HT1080 (cell line): ENCODE measurements around the gene CBLL1. TPM values are rescaled to one million over a fixed set of nuclear protein-coding genes. Genes with fewer than 3 reads are reported as not detected.

Experiments used
- DNase-seq: peaks from one replicate; pipeline ENCODE4 v3.0.0-alpha.2; 2015; ENCODE audit warnings: low read depth
- total RNA-seq: library from RNA; depleted of rRNA; stranded (reverse); fragments of >200 nt; shearing (Covaris generic); gene quantifications from 2 replicates; pipeline ENCODE4 v1.2.3, GENCODE V29; 2014; rRNA removed

The CBLL1 gene
- total RNA-seq, 1 experiment from 2014 or later = 25.2 TPM

DNA sequence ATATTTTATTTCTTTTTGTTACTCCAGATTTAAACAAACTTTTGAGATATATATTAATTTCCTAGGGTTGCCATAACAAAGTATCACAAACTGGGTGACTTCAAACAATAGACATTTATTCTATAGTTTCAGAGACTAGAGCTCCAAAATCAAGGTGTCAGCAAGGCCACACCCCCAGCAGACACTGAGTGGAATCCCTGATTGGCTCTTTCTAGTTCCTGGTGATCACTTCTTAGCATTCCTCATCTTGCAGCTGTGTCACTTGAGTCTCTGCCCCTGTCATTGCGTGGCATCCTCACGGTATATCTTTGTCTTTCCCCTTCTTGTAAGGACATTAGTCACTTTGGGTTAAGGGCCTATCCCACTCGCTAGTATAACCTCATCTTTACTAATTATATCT is 66.7 kb downstream of the CBLL1 start:
- DNase-seq = no peak

Other genes with a start within 250 kb of the CBLL1 start
- 18.2 and 28.2 TPM in 2 replicates for gene COG5, start 180.2 kb upstream of the CBLL1 start, total RNA-seq
- gene DUS4L, start 180.2 kb upstream of the CBLL1 start, total RNA-seq = 12.2 and 13.5 TPM in 2 replicates
- gene BCAP29, start 163.9 kb upstream of the CBLL1 start, total RNA-seq = 68.0 and 70.1 TPM in 2 replicates
- 4.3 TPM in 2 replicates for gene SLC26A4, start 83.3 kb upstream of the CBLL1 start, total RNA-seq
- not detected in 2 replicates for gene SLC26A3, start 59.1 kb downstream of the CBLL1 start, total RNA-seq
- gene DLD, start 147.0 kb downstream of the CBLL1 start, total RNA-seq = 44.1 and 65.8 TPM in 2 replicates